Panc1 (cell line): ENCODE measurements around the gene FBXO9. TPM values are rescaled to one million over a fixed set of nuclear protein-coding genes. Genes with fewer than 3 reads are reported as not detected.

ENCODE experiments used
- ATAC-seq: fragments of 200-7000 bp; cut with Tn5 transposase; 2 replicates; pipeline ENCODE4 v1.9.1; 2020; ENCODE audit warnings: mild to moderate bottlenecking, moderate library complexity
- BruUV-seq: library from RNA; stranded (reverse); fragments of 400-500 nt; replicated peaks from 2 replicates; lab custom pipeline; 2021; lab: Mats Ljungman, UMichigan
- CTCF ChIA-PET: fragments of 300-600 bp; sonication (Branson Sonifier 250); formaldehyde crosslinking; loops from one replicate; lab custom pipeline; 2022; ENCODE audit warnings: antibody characterized with exemption; lab: Charles Lee
- POLR2A ChIA-PET: fragments of 300-600 bp; sonication (Branson Sonifier 250); formaldehyde crosslinking; loops from one replicate; lab custom pipeline; 2022; ENCODE audit warnings: antibody characterized with exemption; lab: Charles Lee
- DNase-seq: peaks from one replicate; pipeline ENCODE4 v3.0.0-alpha.2; 2010; ENCODE audit warnings: low read depth, low spot score
- H3K27ac ChIP-seq: 2 replicates; pipeline ENCODE4 v1.5.1; 2011; ENCODE audit warnings: mild to moderate bottlenecking, low read length, inconsistent platforms
- H3K27me3 ChIP-seq: fragments of 200-500 bp; sonication (Bioruptor generic); 2 replicates; pipeline ENCODE4 v1.6.0; 2014; ENCODE audit warnings: low read length, inconsistent platforms; ENCODE audit not compliant: control insufficient read depth, insufficient read depth
- H3K36me3 ChIP-seq: fragments of 200-500 bp; sonication (Bioruptor generic); 2 replicates; pipeline ENCODE4 v1.5.1; 2014; ENCODE audit warnings: inconsistent platforms, mild to moderate bottlenecking, low read length, moderate library complexity; ENCODE audit not compliant: control insufficient read depth, insufficient read depth
- H3K4me1 ChIP-seq: 2 replicates; pipeline ENCODE4 v1.5.1; 2011; ENCODE audit warnings: inconsistent platforms, mild to moderate bottlenecking, low read length, moderate library complexity; ENCODE audit not compliant: control insufficient read depth, insufficient read depth
- H3K4me3 ChIP-seq, 2 experiments: 2 replicates each; pipeline ENCODE4 v1.5.1; 2011 to 2012; ENCODE audit warnings: low read depth in 2 of 2, low read length in 2 of 2, mild to moderate bottlenecking in 2 of 2, inconsistent platforms in 1 of 2, moderate library complexity in 1 of 2
- H3K9me3 ChIP-seq: fragments of 200-500 bp; sonication (Bioruptor generic); 2 replicates; pipeline ENCODE4 v1.5.1; 2014; ENCODE audit warnings: low read depth, mild to moderate bottlenecking, inconsistent platforms, low read length, moderate library complexity; ENCODE audit not compliant: control insufficient read depth, insufficient read depth
- POLR2AphosphoS5 ChIP-seq: IDR thresholded peaks from 2 replicates; pipeline ENCODE4 v1.6.1; 2012; ENCODE audit warnings: mild to moderate bottlenecking, low read depth, low read length, moderate library complexity
- REST ChIP-seq, 2 experiments: IDR thresholded peaks; 2 replicates each; pipeline ENCODE4 v1.6.1; 2011 to 2012; ENCODE audit warnings: low read depth in 2 of 2, control low read depth in 1 of 2, low read length in 1 of 2, mild to moderate bottlenecking in 1 of 2, moderate library complexity in 1 of 2; ENCODE audit not compliant: insufficient read depth in 1 of 2
- SIN3A ChIP-seq: IDR thresholded peaks from 2 replicates; pipeline ENCODE4 v1.6.1; 2012; ENCODE audit warnings: low read depth, mild to moderate bottlenecking, low read length, moderate library complexity, borderline replicate concordance; ENCODE audit not compliant: insufficient read depth
- TCF7L2 ChIP-seq: IDR thresholded peaks from 2 replicates; pipeline ENCODE4 v1.6.1; 2011; ENCODE audit warnings: mild to moderate bottlenecking, low read depth, low read length, inconsistent platforms
- in situ Hi-C: cut with HindIII; loops from 2 replicates; pipeline ENCODE4 v1.10.0; 2016; ENCODE audit warnings: low sequenced_read_pairs, low pct_unique_long_range_greater_than_20kb
- intact Hi-C: fragments of 100-400 bp; cut with micrococcal nuclease; formaldehyde crosslinking; loops from one replicate; pipeline ENCODE4 v1.10.0; 2022; ENCODE audit not compliant: unreplicated experiment
- total RNA-seq: library from RNA; stranded (reverse); gene quantifications from one replicate; pipeline ENCODE4 v1.2.1, GENCODE V29; 2021; ENCODE audit not compliant: unreplicated experiment
- TF ChIP-seq, protein P1 (sequence below): fragments of 450-650 bp; IDR thresholded peaks from 2 replicates; pipeline ENCODE4 v1.5.1; 2017; ENCODE audit warnings: mild to moderate bottlenecking

FBXO9 gene
- total RNA-seq, 1 experiment from 2014 or later, result 60.0 TPM

GRCh38 chr6:53074347-53074746 is 9.1 kb downstream of the FBXO9 start:
- POLR2A ChIA-PET, result no interaction called here
- CTCF ChIA-PET, result no interaction called here
- Histone ChIP-seq H3K36me3 (peaks cover 33% of the 10 kb centered on the region), H3K27me3 (no peaks in the 10 kb centered on the region), H3K27ac (no peak overlapping the region), H3K4me3 (no peak overlapping the region), H3K4me1 (no peaks in the 10 kb centered on the region), H3K9me3 (no peaks in the 10 kb centered on the region)
- DNase-seq (no peak), ATAC-seq (no peak)
- TF ChIP-seq POLR2AphosphoS5, result no peak
- TF ChIP-seq SIN3A, result no peak
- no peak for TF ChIP-seq REST (IDR thresholded peaks at IDR 0.05; ENCODE audit: insufficient read depth in 1 of 2, low read depth in 2 of 2, low read length in 1 of 2)
- TF ChIP-seq, protein P1, sequence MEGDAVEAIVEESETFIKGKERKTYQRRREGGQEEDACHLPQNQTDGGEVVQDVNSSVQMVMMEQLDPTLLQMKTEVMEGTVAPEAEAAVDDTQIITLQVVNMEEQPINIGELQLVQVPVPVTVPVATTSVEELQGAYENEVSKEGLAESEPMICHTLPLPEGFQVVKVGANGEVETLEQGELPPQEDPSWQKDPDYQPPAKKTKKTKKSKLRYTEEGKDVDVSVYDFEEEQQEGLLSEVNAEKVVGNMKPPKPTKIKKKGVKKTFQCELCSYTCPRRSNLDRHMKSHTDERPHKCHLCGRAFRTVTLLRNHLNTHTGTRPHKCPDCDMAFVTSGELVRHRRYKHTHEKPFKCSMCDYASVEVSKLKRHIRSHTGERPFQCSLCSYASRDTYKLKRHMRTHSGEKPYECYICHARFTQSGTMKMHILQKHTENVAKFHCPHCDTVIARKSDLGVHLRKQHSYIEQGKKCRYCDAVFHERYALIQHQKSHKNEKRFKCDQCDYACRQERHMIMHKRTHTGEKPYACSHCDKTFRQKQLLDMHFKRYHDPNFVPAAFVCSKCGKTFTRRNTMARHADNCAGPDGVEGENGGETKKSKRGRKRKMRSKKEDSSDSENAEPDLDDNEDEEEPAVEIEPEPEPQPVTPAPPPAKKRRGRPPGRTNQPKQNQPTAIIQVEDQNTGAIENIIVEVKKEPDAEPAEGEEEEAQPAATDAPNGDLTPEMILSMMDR, result no peak
- no peak for TF ChIP-seq TCF7L2
- in situ Hi-C loops, result no loop called here
- no TSS peak for BruUV-seq
- intact Hi-C loops, result no loop called here

GRCh38 chr6:53080813-53081212 is 15.6 kb downstream of the FBXO9 start:
- BruUV-seq, result no TSS peak
- Histone ChIP-seq H3K9me3 (no peaks in the 10 kb centered on the region), H3K4me1 (no peaks in the 10 kb centered on the region), H3K4me3 (no peak overlapping the region), H3K27ac (no peak overlapping the region), H3K36me3 (peaks cover 60% of the 10 kb centered on the region), H3K27me3 (no peaks in the 10 kb centered on the region)
- intact Hi-C loops, result no loop called here
- no peak for DNase-seq
- CTCF ChIA-PET, result no interaction called here
- ATAC-seq, result no peak
- TF ChIP-seq TCF7L2 (no peak), REST (IDR thresholded peaks at IDR 0.05; ENCODE audit: insufficient read depth in 1 of 2, low read depth in 2 of 2, low read length in 1 of 2) (no peak), SIN3A (no peak), POLR2AphosphoS5 (no peak)
- TF ChIP-seq, protein P1, result no peak
- POLR2A ChIA-PET, result no interaction called here
- in situ Hi-C loops, result no loop called here
